Measurements from ENCODE around the gene PCBD2.

The PCBD2 gene

DNA sequence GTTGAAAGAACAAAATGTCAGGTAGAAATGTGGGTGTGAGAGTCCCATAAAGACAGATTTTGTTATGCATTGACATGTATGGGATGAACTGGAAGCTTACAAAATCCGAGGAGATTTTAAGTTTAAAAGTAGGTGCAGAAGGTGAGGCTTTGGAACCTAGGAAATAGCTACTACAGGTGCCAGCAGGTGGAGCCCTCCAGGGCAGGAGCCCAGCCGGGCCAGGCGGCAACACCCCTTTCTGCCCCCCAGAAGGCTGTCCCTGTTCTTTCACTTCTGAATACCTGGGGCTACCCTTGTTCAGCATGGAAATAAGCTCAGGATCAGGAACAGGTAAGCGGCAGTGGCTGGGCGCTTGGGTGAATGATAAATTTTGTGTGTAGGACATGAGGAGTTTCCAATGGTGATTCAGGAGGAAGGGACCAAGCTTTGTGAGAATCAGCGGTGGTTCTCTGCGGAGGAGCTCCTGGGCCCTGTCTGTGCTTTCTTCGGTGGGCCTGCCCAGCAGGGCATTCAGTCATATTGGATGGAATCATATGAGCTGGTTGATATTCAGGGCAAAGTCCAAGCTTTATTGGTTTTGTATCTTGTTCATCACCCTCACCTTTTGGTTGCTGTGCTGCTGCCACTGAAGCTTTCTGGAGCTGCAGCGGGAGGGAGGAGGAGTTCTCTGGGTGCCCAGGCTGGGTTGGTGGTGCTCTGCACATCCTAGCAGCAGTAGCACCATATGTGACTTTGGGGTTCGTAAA is 12.3 kb downstream of the PCBD2 start:
- Mint-ChIP-seq H3K36me3 (peaks cover 35% of the 10 kb centered on the region), H3K27ac (no peak overlapping the region), H3K4me3 (no peak overlapping the region), H3K9me3 (no peaks in the 10 kb centered on the region), H3K27me3 (no peaks in the 10 kb centered on the region), H3K4me1 (peaks cover 6% of the 10 kb centered on the region)
- no peak for DNase-seq
- CTCF ChIA-PET: interaction anchor here (0.7 to 2.2 kb wide), 9 partner anchors 8 to 277 kb away, joined by 3 to 8 read pairs (median 3); partner anchors contain the start of gene PCBD2

DNA sequence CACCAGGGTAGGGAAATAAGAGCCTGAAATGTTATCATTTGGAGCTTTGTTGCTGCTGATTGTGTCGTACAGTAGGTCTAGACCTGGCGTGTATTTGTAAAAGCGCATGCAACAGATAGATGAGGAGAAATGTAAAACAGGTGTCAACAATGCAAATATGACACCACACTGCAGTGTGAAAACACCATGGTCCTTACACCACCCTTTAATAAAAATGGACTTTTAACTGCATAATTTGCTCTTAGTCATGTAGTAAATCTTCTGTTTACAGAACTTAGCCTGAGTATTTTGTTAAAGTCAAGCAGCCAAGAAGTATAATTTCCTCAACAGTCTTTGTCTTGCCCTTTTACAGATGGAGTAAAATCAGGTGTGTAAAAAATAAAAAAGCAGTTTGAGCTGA is 13.9 kb downstream of the PCBD2 start:
- H3K9me3 Mint-ChIP-seq: no peaks in the 10 kb centered on the region
- CTCF ChIA-PET: interaction anchor here (0.6 to 2.2 kb wide), 5 partner anchors 10 to 144 kb away, joined by 3 to 8 read pairs (median 3); partner anchors contain the start of gene PCBD2
- no peak overlapping the region for H3K4me3 Mint-ChIP-seq
- H3K27ac Mint-ChIP-seq: no peak overlapping the region
- H3K4me1 Mint-ChIP-seq: peaks cover 6% of the 10 kb centered on the region
- DNase-seq: no peak
- no peaks in the 10 kb centered on the region for H3K27me3 Mint-ChIP-seq
- H3K36me3 Mint-ChIP-seq: peaks cover 37% of the 10 kb centered on the region

DNA sequence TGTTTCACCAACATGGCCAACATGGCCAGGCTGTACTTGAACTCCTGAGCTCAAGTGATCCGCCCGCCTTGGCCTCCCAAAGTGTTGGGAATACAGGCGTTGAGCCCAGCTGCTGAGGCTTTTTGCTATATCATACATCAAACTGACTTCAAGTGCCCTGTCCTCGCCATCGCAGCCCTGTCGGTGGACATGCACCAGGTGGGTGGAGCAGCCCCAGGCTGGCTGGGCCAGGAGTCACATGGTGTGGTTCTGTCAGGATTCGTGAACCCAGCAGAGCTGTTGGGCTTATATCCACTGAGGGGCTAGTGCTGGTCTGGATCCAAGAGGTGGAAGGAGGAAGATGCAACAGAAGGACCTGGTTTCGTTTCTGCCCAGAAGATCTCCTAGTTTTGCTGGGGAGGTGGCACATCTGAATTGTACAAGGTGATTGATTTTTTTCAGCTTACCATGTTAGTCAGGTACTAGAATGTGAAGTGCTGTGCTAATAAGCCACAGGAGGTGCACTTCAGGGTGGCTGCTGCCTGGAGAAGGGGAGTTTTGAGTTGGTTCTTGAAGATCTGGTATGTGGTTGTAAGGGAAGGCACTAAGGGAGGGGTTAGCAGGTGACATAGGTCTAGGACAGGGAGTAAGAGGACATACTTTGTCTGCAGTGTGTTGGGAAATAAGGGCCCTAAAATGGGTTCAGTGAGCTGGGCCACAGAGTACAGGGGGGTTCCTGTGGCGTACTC is 16.1 kb downstream of the PCBD2 start:
- Mint-ChIP-seq H3K27me3 (no peaks in the 10 kb centered on the region), H3K4me3 (no peak overlapping the region), H3K36me3 (peaks cover 33% of the 10 kb centered on the region), H3K4me1 (peaks cover 6% of the 10 kb centered on the region), H3K27ac (no peak overlapping the region), H3K9me3 (no peaks in the 10 kb centered on the region)
- CTCF ChIA-PET: no interaction called here
- DNase-seq: no peak

DNA sequence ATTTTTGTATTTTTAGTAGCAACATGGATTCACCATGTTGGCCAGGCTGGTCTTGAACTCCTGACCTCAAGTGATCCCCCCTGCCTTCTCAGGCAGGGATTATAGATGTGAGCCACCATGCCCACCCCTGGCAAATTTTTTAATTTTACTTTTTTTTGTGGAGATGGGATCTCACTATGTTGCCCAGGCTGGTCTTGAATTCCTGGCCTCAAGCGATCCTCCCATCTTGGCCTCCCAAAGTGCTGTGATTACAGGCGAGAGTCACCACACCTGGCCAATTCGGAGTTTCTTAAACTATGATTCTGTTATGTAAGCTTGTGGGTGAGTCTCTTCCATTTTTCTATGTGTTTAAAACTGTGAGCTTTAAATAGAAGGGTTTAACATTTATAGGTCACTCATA is 27.6 kb downstream of the PCBD2 start:
- Mint-ChIP-seq H3K36me3 (peaks cover 22% of the 10 kb centered on the region), H3K4me1 (no peaks in the 10 kb centered on the region), H3K4me3 (no peak overlapping the region), H3K27ac (no peak overlapping the region), H3K9me3 (no peaks in the 10 kb centered on the region), H3K27me3 (no peaks in the 10 kb centered on the region)
- CTCF ChIA-PET: no interaction called here
- DNase-seq: no peak

DNA sequence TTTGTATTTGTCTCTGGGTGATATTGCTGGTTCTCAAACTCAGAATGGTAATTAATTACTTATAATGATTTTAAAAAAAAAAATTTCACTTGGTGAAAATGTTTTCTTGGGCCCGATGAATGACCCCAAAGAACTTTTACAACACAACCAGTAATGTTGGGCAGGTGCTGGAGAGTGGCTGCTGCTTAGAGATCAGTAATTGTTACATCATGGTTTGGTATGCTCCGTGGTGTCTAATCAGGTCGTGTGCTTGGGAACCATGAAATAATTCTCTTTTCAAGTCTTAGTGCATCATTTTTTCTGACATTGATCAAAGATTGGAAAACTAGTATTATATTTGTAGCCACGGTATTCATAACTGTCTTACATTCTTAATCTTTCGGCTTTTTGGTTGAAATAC is 29.3 kb downstream of the PCBD2 start:
- no peak overlapping the region for H3K4me3 Mint-ChIP-seq
- H3K36me3 Mint-ChIP-seq: peaks cover 22% of the 10 kb centered on the region
- DNase-seq: no peak
- H3K27ac Mint-ChIP-seq: no peak overlapping the region
- no peaks in the 10 kb centered on the region for H3K9me3 Mint-ChIP-seq
- H3K4me1 Mint-ChIP-seq: no peaks in the 10 kb centered on the region
- CTCF ChIA-PET: no interaction called here
- H3K27me3 Mint-ChIP-seq: no peaks in the 10 kb centered on the region

DNA sequence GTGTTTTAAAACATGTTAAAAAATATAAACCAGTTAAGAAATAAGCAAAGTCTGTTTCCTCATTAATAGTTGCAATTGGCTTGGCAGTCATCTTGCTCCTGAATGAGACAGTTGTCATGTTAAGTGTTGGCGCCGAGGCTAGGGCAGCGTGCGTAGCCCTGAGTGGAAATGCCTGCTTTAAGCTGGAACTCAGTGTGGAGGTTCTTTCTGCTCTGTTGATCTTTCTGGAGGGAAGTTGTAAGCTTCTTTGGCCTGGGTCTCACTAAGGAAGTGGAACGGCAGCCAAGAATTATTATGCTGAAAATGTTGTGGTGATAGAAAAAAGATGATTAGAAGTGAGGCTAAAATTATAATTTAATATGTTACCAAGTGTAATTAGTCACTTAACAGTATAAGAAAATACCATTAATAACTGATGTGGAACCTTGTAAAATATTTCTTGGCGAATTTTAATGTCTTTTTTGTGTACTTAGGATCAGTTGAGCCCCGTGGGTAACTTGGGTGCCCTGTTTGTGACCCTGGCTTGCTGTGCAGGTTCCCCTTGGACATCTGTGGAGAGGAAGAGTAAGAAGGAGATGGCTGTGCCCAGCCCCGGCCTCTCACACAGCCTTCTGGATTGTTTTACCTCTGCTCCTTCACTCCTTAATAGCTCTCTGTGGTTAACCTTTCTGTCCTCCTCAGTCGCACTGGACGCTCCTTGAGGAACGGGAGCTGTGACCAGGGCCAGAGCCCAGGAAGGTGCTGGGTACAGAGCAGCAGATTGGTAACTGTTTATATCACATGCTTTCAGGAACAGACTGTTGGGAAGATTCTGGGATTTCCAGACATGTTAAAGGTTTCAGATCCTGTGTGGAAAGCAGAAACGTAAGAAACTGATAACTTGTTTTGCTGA is 31.0 kb downstream of the PCBD2 start:
- DNase-seq: no peak

GRCh38 chr5:134937526-134937925 is 32.6 kb downstream of the PCBD2 start:
- CTCF ChIA-PET: no interaction called here
- H3K4me3 Mint-ChIP-seq: no peak overlapping the region
- no peaks in the 10 kb centered on the region for H3K27me3 Mint-ChIP-seq
- H3K27ac Mint-ChIP-seq: no peak overlapping the region
- peaks cover 26% of the 10 kb centered on the region for H3K36me3 Mint-ChIP-seq
- no peaks in the 10 kb centered on the region for H3K4me1 Mint-ChIP-seq
- DNase-seq: no peak
- no peaks in the 10 kb centered on the region for H3K9me3 Mint-ChIP-seq

More for the DNA sequence above, 31.0 kb downstream of the PCBD2 start:
- CTCF ChIA-PET: no interaction called here
- H3K4me1 Mint-ChIP-seq: no peaks in the 10 kb centered on the region
- no peaks in the 10 kb centered on the region for H3K27me3 Mint-ChIP-seq
- H3K4me3 Mint-ChIP-seq: no peak overlapping the region
- H3K27ac Mint-ChIP-seq: no peak overlapping the region
- no peaks in the 10 kb centered on the region for H3K9me3 Mint-ChIP-seq
- peaks cover 20% of the 10 kb centered on the region for H3K36me3 Mint-ChIP-seq

DNA sequence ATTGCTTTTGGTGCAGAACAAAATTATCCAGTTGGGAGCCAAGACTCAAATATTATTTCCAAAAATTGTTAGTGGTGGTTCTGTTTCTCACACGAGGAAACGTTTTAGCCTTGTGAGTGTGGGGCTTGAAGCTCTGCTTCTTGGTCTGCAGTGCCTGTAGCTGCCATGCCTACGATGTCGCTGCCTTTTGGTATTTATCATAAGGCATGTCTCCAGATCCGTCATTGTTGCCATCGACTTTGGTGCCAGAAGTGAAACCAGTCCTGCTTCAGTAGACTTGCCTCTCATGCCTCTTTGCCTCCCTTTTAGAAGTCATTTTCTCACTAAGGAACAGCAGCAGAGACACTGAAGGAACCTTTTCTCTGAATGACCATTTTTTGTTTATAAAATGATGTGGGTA is 33.1 kb downstream of the PCBD2 start:
- no peak overlapping the region for H3K4me3 Mint-ChIP-seq
- peaks cover 26% of the 10 kb centered on the region for H3K36me3 Mint-ChIP-seq

DNA sequence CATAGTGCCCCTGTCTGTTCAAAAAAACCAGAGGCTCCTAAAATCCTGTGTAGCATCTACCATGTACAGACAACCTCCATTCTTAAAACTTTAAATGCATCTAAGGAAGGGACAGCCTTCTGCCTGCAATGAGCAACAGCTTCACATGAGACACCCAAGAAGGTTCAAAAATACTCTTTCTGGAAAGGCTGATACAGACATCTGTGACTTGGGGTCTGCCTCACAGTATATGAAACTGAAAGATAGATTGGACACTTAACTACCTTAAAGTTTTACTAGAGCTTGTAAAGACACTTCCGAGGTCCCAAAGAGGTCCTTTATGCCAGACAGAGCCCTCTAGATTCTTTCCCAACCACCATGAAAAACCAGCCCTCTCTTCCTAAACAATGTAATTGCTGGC is 34.6 kb downstream of the PCBD2 start:
- H3K27ac Mint-ChIP-seq: no peak overlapping the region
- CTCF ChIA-PET: no interaction called here
- no peak overlapping the region for H3K4me3 Mint-ChIP-seq
- no peaks in the 10 kb centered on the region for H3K9me3 Mint-ChIP-seq
- peaks cover 22% of the 10 kb centered on the region for H3K36me3 Mint-ChIP-seq
- no peaks in the 10 kb centered on the region for H3K27me3 Mint-ChIP-seq
- no peak for DNase-seq
- no peaks in the 10 kb centered on the region for H3K4me1 Mint-ChIP-seq

More for the DNA sequence above, 33.1 kb downstream of the PCBD2 start:
- Mint-ChIP-seq H3K9me3 (no peaks in the 10 kb centered on the region), H3K27ac (no peak overlapping the region), H3K27me3 (no peaks in the 10 kb centered on the region), H3K4me1 (no peaks in the 10 kb centered on the region)
- CTCF ChIA-PET: no interaction called here
- no peak for DNase-seq

- H3K36me3 Mint-ChIP-seq: peaks cover 13% of the 10 kb centered on the region
- no peak for DNase-seq
- no peaks in the 10 kb centered on the region for H3K4me1 Mint-ChIP-seq
- H3K27me3 Mint-ChIP-seq: no peaks in the 10 kb centered on the region
- CTCF ChIA-PET: no interaction called here
- H3K4me3 Mint-ChIP-seq: no peak overlapping the region
- H3K9me3 Mint-ChIP-seq: no peaks in the 10 kb centered on the region
- no peak overlapping the region for H3K27ac Mint-ChIP-seq
These were observed 38.6 kb downstream of the PCBD2 start for GRCh38 chr5:134943547-134943946.

- Mint-ChIP-seq H3K4me1 (no peaks in the 10 kb centered on the region), H3K9me3 (no peaks in the 10 kb centered on the region), H3K27me3 (no peaks in the 10 kb centered on the region), H3K36me3 (peaks cover 16% of the 10 kb centered on the region), H3K27ac (no peak overlapping the region), H3K4me3 (no peak overlapping the region)
- DNase-seq: no peak
- CTCF ChIA-PET: interaction anchor here (0.8 kb wide), 1 partner anchor 68 kb away, joined by 3 read pairs; no protein-coding TSS in a partner anchor
These were observed 39.7 kb downstream of the PCBD2 start for GRCh38 chr5:134944630-134945029.

DNA sequence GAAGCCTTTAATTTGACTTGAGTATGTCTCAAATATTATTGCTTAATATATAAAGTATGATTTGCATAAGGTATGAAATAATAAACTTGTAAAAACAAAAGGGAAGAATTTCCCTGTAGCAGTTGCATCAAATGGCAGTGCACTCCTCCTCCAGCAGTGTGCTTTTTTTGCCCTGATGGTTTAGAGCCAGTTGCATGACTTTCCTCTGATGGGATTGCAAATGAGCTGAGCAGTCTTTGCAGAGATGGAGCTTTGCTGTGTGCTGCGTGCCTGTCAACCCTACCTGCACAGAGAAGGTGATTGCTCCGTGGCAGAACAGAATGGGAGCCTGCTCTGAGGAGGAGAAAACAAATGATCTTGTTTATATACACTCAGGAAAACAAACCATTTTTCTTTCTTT is 40.1 kb downstream of the PCBD2 start:
- no peak overlapping the region for H3K4me3 Mint-ChIP-seq
- no peaks in the 10 kb centered on the region for H3K27me3 Mint-ChIP-seq
- DNase-seq: no peak
- peaks cover 13% of the 10 kb centered on the region for H3K36me3 Mint-ChIP-seq
- no peaks in the 10 kb centered on the region for H3K4me1 Mint-ChIP-seq
- CTCF ChIA-PET: interaction anchor here (0.8 kb wide), 1 partner anchor 68 kb away, joined by 3 read pairs; no protein-coding TSS in a partner anchor
- no peak overlapping the region for H3K27ac Mint-ChIP-seq
- H3K9me3 Mint-ChIP-seq: no peaks in the 10 kb centered on the region

DNA sequence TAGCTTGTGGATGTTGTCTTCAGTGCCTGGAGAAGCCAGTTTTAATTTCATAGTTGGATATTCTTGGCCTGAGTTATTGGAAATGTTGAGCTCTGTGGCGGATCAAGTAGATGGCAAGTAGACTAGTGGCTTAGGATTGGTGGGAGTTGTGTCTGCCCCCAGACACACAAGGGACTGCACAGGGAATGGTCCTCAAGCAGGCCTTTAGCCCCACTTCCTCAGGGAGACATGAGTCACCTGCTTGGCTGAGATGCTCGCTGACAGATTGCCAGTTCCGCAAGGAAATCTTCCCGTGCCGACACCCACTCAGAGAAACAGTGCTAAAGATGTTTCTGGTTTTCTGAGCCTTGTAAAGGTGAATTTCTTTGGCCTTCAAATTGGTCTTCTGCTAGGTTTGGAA is 44.0 kb downstream of the PCBD2 start:
- Mint-ChIP-seq H3K27ac (no peak overlapping the region), H3K4me3 (no peak overlapping the region), H3K27me3 (no peaks in the 10 kb centered on the region), H3K4me1 (no peaks in the 10 kb centered on the region), H3K36me3 (peaks cover 4% of the 10 kb centered on the region), H3K9me3 (peaks cover 1% of the 10 kb centered on the region)
- DNase-seq: no peak
- CTCF ChIA-PET: interaction anchor here (1.2 kb wide), 1 partner anchor 32 kb away, joined by 3 read pairs; no protein-coding TSS in a partner anchor

DNA sequence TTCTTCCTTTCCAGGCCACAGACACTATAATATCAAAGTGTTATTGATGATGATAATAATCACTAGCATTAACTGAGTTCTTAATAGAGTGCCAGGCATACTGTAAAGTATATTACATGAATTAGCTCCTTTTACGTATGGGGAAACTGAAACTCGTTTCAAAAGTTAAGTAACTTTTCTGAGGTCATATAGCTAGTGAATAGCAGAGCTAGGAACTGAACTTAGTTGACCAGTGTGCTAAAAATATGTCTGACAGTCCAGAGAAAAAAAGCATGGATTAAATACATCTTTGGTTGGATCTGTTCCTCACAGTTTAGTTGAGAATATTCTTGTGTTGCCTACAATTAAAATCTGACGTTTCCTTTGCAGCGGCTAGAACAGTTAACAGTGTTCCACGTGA is 44.4 kb downstream of the PCBD2 start:
- Mint-ChIP-seq H3K27ac (no peak overlapping the region), H3K4me3 (no peak overlapping the region), H3K27me3 (no peaks in the 10 kb centered on the region), H3K9me3 (peaks cover 3% of the 10 kb centered on the region), H3K36me3 (peaks cover 6% of the 10 kb centered on the region), H3K4me1 (no peaks in the 10 kb centered on the region)
- CTCF ChIA-PET: no interaction called here
- no peak for DNase-seq
